ENCODE data around the gene B3GNT8.
A peak's percentile ranks its signal among the peaks of the same experiment; 100 is the strongest.
"Not testable (repeated sequence)": the region's sequence is repeated elsewhere in the genome, so short reads cannot be mapped to it uniquely, and the experiment has no call there.

The B3GNT8 gene

DNA sequence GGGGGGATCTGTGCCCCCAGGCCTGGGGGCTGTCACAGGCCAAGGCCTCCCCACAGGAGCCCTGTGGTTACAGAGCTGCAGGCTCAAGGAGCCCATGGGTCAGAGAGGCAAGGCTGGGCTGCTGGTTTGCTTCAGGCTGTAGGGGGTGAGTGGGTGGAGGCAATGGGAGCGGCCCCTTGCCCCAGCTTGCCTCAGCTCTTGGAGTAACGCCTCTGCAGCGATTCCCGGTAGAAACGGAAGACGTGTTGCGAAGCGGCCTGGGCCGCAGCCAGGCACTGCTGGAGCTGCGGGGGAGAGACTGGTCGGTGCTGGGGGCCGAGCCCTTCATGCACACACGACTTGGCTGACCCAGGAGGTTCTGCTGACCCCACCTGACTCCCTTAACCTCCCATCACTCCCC is 40.7 kb downstream of the B3GNT8 start:
- no peak for DNase-seq (ENCODE audit: low spot score)

DNA sequence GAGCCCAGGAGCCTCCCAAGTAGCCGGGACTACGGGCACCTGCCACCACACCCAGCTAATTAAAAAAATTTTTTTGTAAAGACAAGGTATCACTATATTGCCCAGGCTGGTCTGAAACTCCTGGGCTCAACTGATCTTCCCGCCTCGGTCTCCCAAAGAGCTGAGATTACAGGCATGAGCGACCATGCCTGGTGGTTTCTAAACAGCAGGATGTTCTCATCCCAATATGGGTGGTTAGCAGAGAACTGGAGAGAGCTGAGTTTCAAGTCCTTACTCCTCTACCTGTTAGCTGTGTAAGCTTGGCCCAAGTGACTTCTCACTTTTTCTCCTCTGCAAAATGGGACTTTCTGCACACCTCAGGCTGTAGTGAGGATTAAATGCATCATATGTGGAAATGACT is 42.8 kb downstream of the B3GNT8 start:
- no peak for DNase-seq (ENCODE audit: low spot score)

DNA sequence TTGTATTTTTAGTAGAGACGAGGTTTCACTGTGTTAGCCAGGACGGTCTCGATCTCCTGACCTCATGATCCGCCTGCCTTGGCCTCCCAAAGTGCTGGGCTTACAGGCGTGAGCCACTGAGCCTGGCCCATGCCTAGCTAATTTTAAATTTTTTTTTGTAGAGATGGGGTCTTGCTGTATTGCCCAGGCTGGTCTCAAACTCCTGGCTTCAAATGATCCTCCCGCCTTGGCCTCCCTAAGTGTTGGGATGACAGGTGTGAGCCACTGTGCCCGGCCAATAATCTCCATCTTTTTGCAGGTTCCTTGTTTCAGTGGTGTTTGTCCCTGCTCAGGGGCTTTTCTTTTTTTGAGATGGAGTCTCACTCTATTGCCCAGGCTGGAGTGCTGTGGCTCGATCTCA is 45.6 kb downstream of the B3GNT8 start:
- not testable (repeated sequence) for DNase-seq (ENCODE audit: low spot score)

DNA sequence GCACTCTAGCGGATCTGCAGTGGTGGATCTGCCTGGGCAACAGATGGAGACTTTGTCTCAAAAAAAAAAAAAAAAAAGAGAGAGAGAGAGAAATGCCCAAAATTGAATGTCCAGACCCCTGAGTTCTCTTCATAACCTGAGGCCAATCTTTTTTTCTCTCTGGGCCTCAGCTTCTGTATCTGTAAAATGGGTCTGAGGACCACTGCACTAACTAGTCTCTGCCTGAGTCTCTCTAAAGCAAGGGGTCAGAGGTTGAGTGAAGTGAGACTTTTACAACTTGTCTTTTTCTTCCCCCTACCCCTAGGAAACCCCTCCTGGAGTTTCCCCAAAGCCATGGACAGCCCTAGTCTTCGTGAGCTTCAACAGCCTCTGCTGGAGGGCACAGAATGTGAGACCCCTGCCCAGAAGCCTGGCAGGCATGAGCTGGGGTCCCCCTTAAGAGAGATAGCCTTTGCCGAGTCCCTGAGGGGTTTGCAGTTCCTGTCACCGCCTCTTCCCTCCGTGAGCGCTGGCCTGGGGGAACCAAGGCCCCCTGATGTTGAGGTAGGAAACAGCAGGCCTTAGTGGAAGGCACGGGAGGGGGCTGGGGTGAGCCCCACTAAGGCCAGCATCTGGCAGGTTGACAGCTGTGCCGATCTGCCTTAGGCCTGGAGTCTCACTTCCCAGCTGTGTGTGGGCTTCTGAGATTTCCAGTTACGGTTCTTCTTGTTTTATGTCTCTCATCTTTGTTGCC is 49.0 kb downstream of the B3GNT8 start:
- DNase-seq (ENCODE audit: low spot score) = peak; percentile 93

DNA sequence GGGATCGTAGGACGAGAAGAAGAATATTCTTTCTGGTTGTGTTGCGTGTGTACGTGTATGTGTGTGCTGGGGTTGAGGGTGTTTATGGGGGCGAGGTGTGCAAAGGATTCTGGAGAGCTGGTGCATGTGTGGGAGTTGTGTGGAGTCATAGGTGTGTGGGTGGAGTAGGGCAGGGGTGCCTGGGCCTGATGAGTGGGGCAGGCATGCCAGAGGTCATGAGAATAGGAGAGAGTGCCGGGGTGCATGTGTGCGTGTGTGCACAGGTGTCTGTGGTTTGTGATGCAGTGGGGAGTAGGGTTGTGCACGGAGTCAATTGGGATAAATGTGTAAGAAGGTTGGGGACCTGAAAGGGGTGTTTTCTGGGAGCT is 50.2 kb downstream of the B3GNT8 start:
- no peak for DNase-seq (ENCODE audit: low spot score)

DNA sequence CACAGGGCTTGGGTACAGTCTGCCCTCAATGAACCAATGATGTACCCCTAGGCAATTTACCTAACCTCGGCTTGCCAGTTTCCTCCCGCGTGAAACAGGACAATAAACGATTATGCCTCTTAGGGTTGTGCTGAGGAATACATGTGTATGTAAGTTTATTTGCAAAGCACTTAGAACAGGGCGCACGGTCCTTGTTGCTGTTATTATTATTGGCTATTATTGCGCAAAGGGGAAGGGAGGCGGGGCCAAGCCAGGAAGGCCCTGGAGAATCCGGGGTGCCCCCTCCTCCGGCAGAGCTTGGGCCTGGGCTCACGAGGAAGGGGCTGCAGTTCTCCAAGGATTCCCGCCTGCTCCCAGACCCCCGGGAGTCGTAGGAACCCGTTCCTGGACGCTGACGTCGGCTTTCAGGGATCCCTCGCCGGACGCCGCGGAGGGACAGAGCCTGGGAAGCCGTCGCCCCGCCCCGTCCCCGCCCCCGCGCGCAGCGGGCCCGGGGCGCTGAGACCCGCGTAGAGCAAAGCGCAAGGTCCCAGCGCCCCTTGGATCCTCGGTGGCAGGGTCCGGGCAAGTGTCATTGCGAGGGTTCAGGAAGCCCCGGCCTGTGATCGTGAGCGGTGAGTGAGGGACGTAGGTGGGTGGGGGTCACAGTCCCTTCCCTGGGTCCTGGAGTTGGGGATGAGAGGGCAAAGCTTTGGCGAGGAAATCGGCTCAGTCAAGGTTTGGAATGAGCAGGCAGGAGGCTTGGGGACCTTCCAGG is 50.8 kb downstream of the B3GNT8 start, which contains the start of gene TMEM91:
TSS of gene TMEM91 (plus strand) at position 293 of the 757 bp plus-strand sequence. CDS start 1,777 bp downstream, outside the sequence.
- DNase-seq (ENCODE audit: low spot score) = no peak

All from NAMALWA (cell line).